Hematopoietic multipotent progenitor cell treated with erythropoietin and hydrocortisone succinate and interleukin-3 and kit ligand, for 8 days (in vitro differentiated cells): ENCODE data around the gene CCDC73.
A peak's percentile ranks its signal among the peaks of the same experiment; 100 is the strongest.
"Not testable (repeated sequence)": the region's sequence is repeated elsewhere in the genome, so short reads cannot be mapped to it uniquely, and the experiment has no call there.

Source experiments
- DNase-seq: peaks from one replicate; pipeline ENCODE4 v3.0.0-alpha.2; 2015

CCDC73 gene

DNA sequence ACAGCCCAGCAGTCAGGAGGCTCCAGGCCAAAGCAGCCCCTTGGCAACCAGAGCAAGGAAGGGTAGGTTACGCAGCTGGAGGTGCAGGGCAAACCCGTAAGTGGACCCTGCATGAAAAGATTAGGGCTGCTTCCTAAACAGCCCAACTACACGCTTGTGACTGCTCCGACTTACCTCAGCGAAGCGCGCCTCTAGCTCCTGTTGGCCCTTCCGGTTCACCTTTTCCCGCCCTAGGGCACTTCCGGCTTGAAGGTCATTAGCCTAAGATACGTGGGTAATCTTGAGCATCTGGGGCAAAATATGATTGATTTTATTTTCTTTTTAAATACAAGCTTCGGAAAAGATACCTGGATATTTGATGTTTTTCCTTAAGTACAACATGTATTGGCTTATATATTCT is at the start of gene CCDC73:
TSS of gene CCDC73 (minus strand) at position 224 of the 400 bp plus-strand sequence. CDS start 34,419 bp downstream, outside the sequence.
- no peak for DNase-seq

DNA sequence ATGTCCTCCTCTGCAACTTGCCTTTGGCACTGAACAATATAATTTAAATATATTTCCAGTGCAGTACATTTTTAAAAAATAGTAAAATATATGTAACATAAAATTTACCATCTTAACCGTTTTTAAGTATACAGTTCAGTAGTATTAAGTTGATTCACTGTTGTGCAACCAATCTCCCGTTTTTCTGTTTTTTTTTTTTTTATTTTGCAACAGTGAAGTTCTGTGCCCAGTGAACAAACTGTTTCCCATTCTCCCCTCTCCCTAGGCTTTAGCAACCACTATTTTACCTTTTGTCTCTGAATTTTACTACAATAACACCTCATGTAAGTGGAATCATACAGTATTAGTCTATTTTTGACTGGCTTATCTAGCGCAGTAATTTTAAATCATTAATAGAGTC is 49.1 kb upstream of the CCDC73 start:
- DNase-seq = no peak

DNA sequence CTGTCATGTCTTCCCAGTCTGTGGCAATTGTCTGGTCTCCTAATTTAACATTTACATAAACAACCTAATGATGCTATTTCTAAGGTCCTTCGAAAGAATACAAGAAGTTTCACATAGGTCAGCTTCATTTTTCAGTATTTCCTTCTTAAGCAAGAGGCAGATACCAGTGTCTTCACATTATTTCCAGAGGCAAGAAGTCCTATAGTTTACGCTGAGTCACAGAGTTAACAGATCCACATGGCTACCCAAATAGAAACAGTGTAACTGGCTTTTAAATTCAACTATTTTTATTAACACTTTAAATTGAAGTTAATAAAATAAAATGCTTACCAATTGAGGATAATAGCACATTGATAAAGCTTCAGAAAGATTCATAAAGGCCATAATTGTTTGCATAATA is 46.1 kb upstream of the CCDC73 start:
- no peak for DNase-seq

DNA sequence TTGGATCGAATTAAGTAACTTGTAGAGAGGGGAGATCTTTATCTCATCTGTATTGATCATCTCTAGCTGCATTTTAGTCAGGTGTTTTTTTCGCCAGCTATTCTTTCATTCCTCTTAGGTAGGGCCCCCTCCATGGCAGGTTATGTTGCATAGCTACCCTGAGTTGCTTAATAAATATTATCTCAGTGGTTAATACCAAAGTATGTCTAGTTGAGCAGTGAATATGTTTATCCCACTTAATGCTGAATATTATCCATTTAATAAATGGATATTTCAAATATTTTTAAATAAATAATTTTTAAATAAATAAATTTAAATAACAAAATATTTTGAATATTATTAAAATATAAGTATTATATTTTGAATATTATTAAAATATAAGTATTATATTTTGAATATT is 44.8 kb upstream of the CCDC73 start:
- no peak for DNase-seq

DNA sequence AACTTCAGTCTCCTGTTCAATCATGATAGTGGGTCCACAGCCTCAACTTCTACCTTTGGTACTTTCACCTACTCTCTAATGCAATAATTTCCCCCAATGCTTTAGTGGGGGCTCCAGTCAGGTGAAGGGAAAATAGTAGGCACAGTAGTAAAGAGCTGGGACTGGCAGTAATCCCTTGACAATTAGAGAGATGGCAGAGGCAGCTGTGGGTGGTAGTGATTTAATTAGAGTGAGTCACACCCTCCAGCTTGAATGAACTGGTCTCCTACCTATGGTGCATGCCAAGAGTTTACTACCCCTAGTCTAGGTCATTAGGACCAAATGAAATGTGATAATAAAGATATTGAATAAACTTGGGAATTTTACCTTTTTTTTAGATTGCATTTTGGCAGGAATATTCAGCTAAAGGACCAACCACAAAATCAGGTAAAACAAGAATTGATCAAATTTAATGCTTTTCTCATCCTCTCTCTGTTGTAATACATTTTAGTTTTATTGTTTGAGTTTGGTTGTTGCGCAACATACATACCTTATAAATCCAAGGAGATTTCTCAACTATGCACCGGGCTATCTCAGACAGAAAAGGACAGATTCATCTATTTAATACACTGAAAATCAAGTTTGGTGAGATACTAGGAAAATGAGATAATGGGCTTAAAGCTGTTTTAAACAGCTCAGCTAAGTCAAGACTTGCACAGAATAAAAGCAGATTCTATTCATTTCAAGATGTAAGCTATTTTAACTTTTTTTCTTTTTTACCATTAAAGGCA is 44.2 kb upstream of the CCDC73 start:
- DNase-seq = no peak

DNA sequence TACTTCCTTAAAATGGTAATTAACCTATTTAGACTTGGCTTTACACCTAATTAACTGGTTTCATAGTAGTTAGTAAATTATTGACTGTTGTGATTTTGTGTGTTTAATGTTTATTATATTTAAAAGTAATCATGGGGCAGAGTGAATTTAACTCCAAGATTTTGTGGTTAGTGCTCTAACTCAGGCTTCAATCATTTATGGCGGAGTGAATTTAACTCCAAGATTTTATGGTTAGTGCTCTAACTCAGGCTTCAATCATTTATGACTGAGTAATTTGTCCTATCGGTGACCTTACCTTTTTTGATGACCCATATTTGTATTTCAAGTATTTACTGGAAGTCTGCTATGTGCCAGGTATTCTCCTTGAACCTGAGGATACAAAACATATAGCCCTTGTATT is 42.5 kb upstream of the CCDC73 start:
- no peak for DNase-seq

DNA sequence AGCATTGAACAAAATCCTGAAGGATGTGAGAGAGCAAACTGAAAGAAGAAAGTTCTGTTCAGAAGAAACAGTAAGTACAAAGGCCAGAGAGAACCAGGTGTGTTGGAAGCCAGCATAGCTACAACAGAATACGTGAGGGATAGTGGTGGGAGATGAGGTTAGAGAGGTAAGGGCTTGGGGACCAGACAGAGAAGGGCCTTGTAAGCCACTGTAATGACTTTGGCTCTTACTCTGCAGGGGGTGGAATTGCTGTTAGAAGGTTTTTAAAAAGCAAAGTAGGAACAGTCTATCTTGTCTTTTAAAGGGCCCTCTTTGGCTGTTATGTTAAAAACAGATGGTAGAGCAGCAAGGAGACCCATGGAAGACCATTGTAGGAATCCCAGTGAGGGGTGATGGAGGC is 39.5 kb upstream of the CCDC73 start:
- no peak for DNase-seq

DNA sequence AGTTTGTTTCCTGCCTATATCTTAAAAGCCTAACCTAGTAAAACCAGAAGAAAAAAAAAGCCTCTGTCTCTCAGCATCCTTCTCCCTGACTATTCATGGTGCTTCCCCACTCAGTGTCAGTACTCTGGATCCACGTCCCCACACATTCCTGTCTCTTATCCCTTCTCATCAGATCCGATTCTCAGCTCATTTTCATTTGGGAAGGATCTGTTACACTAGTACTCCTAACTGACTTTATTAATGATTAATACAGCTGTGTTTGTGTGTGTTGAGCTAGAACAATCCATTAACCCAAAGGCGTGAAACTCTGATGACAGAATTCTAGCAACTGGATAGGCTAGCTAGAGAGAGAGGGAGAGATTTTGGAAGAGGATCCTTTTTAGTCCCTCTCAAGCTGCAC is 36.8 kb upstream of the CCDC73 start:
- no peak for DNase-seq

DNA sequence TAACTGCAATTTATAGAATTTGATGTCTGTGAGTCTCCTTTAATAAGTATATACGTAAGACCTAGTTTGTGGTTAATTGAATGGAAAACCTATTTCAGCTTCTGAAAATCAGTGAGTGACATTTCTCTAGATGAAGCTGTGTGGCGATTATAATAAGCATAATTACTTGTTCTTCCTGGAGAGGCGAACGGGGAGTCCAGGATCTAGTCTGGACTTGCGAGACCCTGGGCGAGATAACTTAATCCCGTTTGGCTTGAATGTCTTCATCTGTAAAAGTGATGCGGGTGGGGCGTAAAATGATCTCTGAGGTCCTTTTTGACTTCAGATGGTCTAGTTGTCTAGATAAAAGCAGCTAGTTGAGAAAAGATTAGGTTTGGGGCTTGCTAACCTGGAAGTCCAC is 36.3 kb upstream of the CCDC73 start:
- no peak for DNase-seq

DNA sequence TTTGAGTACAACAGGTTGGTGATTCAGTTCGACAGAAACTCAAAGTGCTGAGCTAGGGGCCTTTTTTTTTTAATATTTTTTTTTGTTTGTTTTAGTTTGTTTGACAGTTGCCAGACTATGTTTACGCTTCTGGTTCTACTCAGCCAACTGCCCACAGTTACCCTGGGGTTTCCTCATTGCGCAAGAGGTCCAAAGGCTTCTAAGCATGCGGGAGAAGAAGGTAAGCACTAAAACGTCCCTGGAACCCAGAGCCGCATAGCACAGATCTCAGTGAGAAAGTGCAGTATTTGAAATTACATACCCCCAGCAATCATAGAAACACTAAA is 35.9 kb upstream of the CCDC73 start:
- peak; percentile 35 for DNase-seq

DNA sequence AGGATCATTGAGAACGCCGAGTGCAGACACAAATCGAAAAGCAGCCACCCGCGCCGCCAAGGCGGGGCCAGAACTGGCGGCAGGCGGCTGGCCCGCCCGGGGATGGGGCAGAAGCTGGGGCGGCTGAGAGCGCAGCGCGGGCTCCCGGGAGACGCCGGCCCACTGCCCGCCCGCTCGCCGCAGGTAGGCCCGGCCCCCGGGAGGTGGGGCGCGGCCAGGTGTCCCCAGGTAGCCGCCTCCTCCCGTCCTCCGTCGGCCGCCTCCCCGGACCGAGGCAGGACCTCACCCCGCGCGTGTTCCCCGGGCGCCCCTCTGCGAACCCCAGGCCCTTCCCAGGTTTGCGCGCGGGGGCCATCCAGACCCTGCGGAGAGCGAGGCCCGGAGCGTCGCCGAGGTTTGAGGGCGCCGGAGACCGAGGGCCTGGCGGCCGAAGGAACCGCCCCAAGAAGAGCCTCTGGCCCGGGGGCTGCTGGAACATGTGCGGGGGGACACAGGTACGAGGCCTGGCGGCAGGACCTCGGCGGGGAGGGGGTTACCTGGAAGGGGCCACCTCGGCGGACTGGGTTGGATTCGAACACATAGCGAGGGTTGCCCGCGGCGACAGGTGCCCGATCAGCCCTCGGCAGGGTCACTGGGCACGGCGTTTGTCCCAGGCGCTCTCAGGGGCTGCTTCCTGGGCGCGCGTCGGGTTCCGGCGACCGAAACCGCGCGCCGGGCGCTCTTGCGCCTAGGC is 35.4 kb upstream of the CCDC73 start, which contains the start of gene PRRG4:
TSS of gene PRRG4 (plus strand) at position 248 of the 733 bp plus-strand sequence. CDS start 603 bp downstream, outside the sequence.
- DNase-seq = peak; percentile 70

DNA sequence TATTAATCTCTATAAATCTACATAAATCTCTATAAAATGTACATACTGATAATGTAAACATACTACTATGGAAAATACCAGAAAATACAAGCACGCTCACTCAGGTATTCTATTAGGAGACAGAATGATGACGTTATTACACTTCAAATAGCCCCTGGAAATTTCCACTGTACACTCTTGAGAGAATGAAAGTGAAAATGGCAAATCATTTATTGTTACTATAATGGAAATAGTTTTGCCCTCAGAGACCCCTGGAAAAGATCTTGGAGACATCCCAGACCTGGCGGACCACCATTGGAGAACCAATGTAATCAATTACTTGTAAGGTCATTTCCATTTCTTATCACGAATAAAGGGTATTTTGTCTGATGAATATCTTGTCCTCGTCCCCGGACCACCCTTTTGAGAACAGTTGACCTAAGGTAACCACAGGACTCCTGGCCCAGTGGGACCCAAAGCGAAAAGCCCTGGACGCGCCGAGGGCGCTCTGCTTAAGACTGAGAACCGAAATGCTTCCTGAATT is 34.8 kb upstream of the CCDC73 start:
- no peak for DNase-seq

DNA sequence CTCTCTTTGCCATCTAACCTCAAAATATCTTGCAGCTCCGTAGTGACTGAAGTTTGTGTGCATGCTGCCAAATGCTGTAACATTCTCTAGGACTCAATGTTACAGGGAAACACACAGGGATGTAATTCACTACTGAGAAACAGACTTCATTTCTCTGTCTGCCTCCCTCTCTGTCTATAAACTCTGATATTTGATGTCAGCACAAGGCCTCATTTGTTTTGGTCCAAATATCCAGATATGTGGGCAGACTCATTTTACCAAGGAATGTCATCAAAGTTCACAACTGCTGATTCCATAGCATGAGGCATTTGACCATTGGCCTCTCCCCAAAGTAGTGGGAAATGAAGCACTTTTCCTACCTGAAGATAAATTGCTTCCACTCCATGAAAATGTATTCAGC is 32.8 kb upstream of the CCDC73 start:
- no peak for DNase-seq

DNA sequence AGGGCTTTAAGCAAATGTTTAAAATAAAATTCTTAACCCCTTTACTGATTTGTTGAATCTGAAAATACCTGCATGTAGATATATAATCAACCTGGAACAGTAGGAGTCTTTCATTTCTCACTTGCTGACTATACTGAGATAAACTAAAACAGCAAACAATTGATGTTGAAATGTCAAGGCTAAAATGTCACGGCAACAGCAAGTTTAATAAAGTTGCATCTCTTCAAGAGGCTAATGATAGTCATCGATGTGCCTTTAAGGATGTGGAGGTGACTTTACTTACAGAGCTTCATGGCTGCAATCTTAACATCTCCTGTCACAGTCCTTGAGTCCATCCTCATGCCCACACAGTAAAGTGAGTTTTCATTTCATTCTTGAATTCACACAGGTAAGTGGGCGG is 31.7 kb upstream of the CCDC73 start:
- DNase-seq = no peak

DNA sequence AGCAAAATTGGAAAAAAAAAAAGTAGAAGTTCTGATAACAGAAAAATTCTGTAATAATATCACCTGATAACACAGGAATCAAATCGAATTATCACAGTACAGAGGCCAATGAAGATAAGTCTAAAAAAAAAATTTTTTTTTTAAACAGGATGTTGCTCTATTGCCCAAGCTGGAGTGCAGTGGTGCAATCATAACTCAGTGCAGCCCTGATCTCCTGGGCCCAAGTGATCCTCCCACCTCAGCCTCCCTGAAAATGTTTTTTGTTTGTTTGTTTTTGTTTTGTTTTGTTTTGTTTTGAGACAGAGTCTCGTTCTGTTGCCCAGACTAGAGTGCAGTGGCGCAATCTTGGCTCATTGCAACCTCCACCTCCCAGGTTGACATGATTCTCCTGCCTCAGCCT is 29.2 kb upstream of the CCDC73 start:
- DNase-seq = not testable (repeated sequence)

DNA sequence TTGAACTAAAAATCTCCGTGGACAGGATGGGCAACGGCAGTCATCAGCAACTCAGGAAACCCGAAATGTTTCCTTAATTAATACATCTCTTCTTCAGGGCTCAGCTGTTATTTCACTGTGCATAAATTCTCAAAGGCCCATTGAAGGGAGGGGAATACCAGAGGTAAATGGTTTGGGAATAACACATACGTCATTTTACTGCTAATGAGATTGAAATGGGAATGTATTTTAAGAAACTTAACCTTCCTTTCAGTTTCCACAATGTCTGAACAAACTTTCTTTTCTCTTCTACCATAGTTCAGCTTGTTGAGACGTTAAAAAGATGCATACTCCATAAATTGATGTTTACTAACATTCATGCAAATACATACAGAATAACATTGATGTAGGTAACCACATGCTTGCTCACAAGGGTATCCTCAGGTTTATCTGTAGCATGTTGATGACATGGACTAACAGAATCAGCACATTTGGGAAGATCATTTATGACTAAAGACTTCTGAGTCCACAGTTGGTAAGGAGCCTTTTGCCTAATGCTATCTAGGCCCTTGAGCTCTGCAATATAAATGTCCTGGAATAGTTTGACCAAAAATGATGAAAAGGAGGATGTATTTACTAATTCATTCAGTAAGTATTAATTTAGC is 27.6 kb upstream of the CCDC73 start:
- DNase-seq = no peak

DNA sequence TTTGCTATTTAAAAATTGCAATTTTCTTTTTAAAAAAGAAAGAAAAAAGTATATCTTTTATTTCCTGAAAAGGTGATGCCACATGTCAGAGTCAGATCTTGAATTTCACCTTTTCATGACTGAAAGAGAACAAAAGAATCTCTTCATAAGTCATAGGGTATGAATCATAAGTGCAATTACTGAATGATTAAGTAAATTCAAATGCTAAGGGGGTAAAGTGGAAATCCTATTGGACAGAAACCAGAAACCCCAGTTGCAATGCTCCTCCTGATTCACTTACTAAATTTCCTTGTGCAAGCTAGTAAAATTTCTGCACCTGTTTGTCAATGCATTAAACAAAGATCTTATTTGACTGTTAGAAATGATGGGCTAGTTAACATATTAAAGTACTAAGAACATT is 27.1 kb upstream of the CCDC73 start:
- no peak for DNase-seq

DNA sequence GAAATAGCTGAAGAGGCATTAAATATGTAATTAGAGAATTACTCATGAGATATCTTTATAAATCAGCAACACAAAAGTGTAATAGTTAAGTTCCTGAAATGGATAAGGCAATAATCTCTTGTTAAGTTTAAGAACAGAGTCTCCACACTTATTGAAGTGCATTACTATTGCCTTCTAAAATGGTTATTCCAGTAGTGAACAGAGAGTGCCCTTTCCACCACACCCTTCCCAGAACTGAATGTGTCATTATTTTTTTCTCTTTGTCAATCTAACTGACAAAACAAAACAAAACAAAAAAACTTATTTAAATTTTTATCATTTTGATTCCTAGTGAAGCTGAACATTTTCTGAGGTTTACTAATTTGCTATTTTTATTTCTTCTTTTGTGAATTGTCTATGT is 26.0 kb upstream of the CCDC73 start:
- DNase-seq = peak; percentile 51

DNA sequence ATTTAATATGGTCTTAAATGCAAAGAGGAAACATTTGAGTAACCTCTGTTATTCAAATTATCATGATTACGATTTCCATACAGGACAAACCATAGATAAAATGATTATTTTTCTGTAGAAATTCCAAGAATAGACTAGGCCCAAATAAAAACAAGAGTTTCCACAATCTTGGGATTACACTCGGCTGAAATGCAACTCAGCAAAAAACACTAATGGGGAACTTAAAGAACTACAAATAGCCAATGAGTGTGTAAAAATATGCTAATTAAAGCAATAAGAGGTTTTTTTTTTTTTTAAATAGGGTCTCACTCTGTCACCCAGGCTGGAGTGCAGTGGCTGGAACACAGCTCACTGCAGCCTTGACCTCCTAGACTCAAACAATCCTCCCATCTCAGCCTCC is 24.7 kb upstream of the CCDC73 start:
- DNase-seq = no peak

DNA sequence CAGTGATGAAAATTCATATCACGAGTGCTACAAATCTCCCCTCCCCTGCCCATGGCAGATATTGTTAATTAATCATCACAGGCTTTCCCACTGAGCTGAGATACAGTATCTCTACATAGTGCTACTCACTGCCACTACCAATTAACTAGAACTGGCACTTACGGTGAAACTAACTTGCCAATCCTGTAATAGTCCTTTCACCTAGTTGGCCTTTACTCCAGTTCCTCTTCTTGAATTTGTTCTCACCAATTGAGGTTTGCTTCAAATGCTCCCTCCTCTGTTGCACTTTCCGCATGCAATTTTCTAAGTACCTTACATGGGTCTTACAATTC is 23.4 kb upstream of the CCDC73 start:
- DNase-seq = no peak

DNA sequence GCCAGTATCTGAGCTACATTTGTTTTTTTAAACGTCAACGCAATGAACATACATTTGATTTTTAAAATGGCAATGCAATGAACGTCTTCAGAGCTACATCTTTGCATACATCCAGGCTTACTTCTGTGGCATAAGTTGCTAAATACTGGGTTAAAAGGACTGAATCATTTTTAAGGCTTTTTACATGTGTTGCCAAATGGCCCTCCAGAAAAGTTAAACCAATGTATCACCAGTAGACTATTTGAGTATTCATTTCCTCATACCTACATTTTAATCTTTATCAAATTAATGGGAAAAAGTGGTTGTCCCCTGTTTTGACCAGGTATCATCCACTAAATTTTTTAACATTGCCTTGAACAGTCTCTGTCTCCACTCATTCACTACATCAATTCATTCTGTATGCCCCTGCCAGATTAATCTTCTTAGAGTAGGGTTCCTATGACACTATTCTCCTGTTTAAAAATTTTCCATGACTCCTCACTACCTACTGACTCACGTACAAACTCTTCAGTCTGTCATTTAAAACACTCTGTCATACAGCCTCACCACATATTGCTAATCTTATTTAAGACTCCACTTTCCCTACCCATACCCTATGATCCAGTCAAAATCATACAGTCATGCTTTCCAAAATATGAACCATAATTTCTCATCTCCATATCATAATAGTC is 22.9 kb upstream of the CCDC73 start:
- DNase-seq = no peak

DNA sequence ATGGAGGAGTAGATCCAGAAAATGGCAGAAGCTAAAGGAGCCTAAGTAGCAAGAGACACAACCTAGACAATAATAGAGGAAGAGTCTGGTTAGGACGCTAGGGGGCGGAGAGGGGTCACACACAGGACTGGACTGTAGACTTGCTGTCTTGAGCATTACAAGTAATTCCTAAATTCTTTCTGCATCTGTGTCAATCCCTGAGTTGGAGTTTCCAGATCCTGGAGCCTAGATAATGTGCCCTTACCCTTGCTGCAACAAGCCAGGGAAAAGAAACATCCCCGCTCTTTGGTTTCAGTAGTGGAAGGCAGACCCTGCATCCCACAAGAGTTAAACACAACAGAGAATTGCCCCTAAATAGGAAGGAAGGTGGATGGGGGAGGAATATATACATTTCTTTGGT is 14.9 kb upstream of the CCDC73 start:
- peak; percentile 81 for DNase-seq

DNA sequence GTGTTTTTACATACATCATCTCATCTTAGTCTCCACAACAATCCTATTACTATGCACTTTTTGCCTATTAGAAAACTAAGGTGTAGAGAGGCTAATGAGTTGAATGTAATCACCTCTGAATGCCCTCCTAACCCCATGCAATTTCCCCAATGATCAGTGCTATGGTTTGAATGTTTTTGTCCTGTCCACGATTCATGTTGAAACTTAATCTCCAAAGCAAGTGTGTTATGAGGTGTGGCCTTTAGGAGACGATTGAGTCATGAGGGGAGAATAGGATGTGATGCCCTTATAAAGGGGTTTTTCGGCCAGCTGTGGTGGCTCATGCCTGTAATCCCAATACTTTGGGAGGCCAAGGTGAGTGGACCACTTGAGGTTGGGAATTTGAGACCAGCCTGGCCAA is 2.0 kb upstream of the CCDC73 start:
- DNase-seq = no peak
